H9 (cell line): ENCODE results near the gene LIN28B. TPM values are rescaled to one million over a fixed set of nuclear protein-coding genes. Genes with fewer than 3 reads are reported as not detected.

ENCODE experiments used
- DNase-seq: peaks from one replicate; pipeline ENCODE4 v3.0.0-alpha.2; 2017
- H2AFZ ChIP-seq: one replicate; pipeline ENCODE4 v1.6.1; 2013; ENCODE audit warnings: mild to moderate bottlenecking, low read length, control low read depth, moderate library complexity
- H2AK5ac ChIP-seq: 2 replicates; pipeline ENCODE4 v1.6.1; 2013; ENCODE audit warnings: low read length, control low read depth, mixed read lengths; ENCODE audit not compliant: insufficient read length
- H2BK120ac ChIP-seq: one replicate; pipeline ENCODE4 v1.6.1; 2013; ENCODE audit warnings: low read depth, mild to moderate bottlenecking, low read length, control low read depth, inconsistent platforms; ENCODE audit not compliant: poor library complexity, severe bottlenecking
- H2BK12ac ChIP-seq: 2 replicates; pipeline ENCODE4 v1.6.1; 2013; ENCODE audit warnings: low read length, control low read depth, mixed read lengths, low read depth; ENCODE audit not compliant: insufficient read length
- H2BK15ac ChIP-seq: 2 replicates; pipeline ENCODE4 v1.6.1; 2013; ENCODE audit warnings: low read depth, low read length, control low read depth
- H2BK20ac ChIP-seq: one replicate; pipeline ENCODE4 v1.6.1; 2013; ENCODE audit warnings: low read depth, mild to moderate bottlenecking, low read length, control low read depth, inconsistent platforms; ENCODE audit not compliant: poor library complexity, severe bottlenecking
- H2BK5ac ChIP-seq: 2 replicates; pipeline ENCODE4 v1.6.1; 2013; ENCODE audit warnings: low read length, control low read depth, mixed read lengths; ENCODE audit not compliant: insufficient read length
- H3K14ac ChIP-seq: 2 replicates; pipeline ENCODE4 v1.6.1; 2013; ENCODE audit warnings: low read length, control low read depth; ENCODE audit not compliant: insufficient read depth
- H3K18ac ChIP-seq: 2 replicates; pipeline ENCODE4 v1.6.1; 2013; ENCODE audit warnings: low read depth, mild to moderate bottlenecking, mixed read lengths, low read length, control low read depth; ENCODE audit not compliant: insufficient read length
- H3K23ac ChIP-seq: 2 replicates; pipeline ENCODE4 v1.6.1; 2013; ENCODE audit warnings: low read length, control low read depth, mixed read lengths, low read depth; ENCODE audit not compliant: insufficient read length
- H3K23me2 ChIP-seq: 2 replicates; pipeline ENCODE4 v1.6.1; 2013; ENCODE audit warnings: low read depth, mild to moderate bottlenecking, mixed read lengths, low read length, control low read depth; ENCODE audit not compliant: insufficient read length, poor library complexity, severe bottlenecking
- H3K27ac ChIP-seq: 2 replicates; pipeline ENCODE4 v1.5.1; 2013; ENCODE audit warnings: low read length, control low read depth, mixed read lengths, low read depth; ENCODE audit not compliant: insufficient read length
- H3K27me3 ChIP-seq: 2 replicates; pipeline ENCODE4 v1.6.1; 2013; ENCODE audit warnings: low read length, control low read depth, inconsistent platforms; ENCODE audit not compliant: insufficient read depth
- H3K4ac ChIP-seq: 2 replicates; pipeline ENCODE4 v1.6.1; 2013; ENCODE audit warnings: low read depth, mild to moderate bottlenecking, control low read depth, inconsistent platforms, low read length, moderate library complexity
- H3K4me1 ChIP-seq: 2 replicates; pipeline ENCODE4 v1.6.1; 2013; ENCODE audit warnings: low read length, control low read depth, inconsistent platforms; ENCODE audit not compliant: insufficient read depth
- H3K4me2 ChIP-seq: 2 replicates; pipeline ENCODE4 v1.6.1; 2013; ENCODE audit warnings: low read length, control low read depth, mixed read lengths; ENCODE audit not compliant: insufficient read length, insufficient read depth
- H3K56ac ChIP-seq: 2 replicates; pipeline ENCODE4 v1.6.1; 2013; ENCODE audit warnings: low read depth, mild to moderate bottlenecking, mixed read lengths, low read length, control low read depth; ENCODE audit not compliant: insufficient read length
- H3K79me1 ChIP-seq: 2 replicates; pipeline ENCODE4 v1.6.1; 2013; ENCODE audit warnings: low read depth, mild to moderate bottlenecking, moderate library complexity, low read length, control low read depth, inconsistent platforms; ENCODE audit not compliant: insufficient read depth, poor library complexity, severe bottlenecking
- H3K79me2 ChIP-seq: 2 replicates; pipeline ENCODE4 v1.6.1; 2013; ENCODE audit warnings: low read length, control low read depth, inconsistent platforms; ENCODE audit not compliant: insufficient read depth
- H3K9ac ChIP-seq: 2 replicates; pipeline ENCODE4 v1.6.1; 2013; ENCODE audit warnings: low read length, control low read depth, mixed read lengths; ENCODE audit not compliant: insufficient read length; ENCODE audit errors: extremely low read depth
- H3K9me3 ChIP-seq: one replicate; pipeline ENCODE4 v1.6.1; 2013; ENCODE audit warnings: low read depth, low read length, inconsistent platforms; ENCODE audit not compliant: control insufficient read depth
- H3T11ph ChIP-seq: one replicate; pipeline ENCODE4 v1.6.1; 2013; ENCODE audit warnings: mild to moderate bottlenecking, low read length, control low read depth, inconsistent platforms
- H4K20me1 ChIP-seq: one replicate; pipeline ENCODE4 v1.6.1; 2013; ENCODE audit not compliant: control insufficient read depth, insufficient read length, insufficient read depth
- H4K5ac ChIP-seq: 2 replicates; pipeline ENCODE4 v1.6.1; 2013; ENCODE audit warnings: low read depth, mild to moderate bottlenecking, mixed read lengths, low read length, control low read depth; ENCODE audit not compliant: insufficient read length
- H4K8ac ChIP-seq: replicated peaks from 2 replicates; pipeline ENCODE4 v1.6.1; 2013; ENCODE audit warnings: low read length, control low read depth, mixed read lengths, low read depth; ENCODE audit not compliant: insufficient read length
- H4K91ac ChIP-seq: 2 replicates; pipeline ENCODE4 v1.6.1; 2013; ENCODE audit warnings: low read depth, mild to moderate bottlenecking, moderate library complexity, mixed read lengths, low read length, control low read depth; ENCODE audit not compliant: insufficient read length
- H3K27ac Mint-ChIP-seq, 3 experiments: 2 replicates in 2 of 3; 3 replicates in 1 of 3; pipeline ENCODE4 v1.8.0; 2020 to 2021; ENCODE audit warnings: mixed read lengths in 3 of 3, mild to moderate bottlenecking in 1 of 3, moderate library complexity in 1 of 3
- H3K27me3 Mint-ChIP-seq: 2 replicates; pipeline ENCODE4 v1.8.0; 2021; ENCODE audit warnings: low read depth, mild to moderate bottlenecking, moderate library complexity, mixed read lengths
- H3K36me3 Mint-ChIP-seq, 3 experiments: 2 replicates in 2 of 3; 3 replicates in 1 of 3; pipeline ENCODE4 v1.8.0; 2020 to 2021; ENCODE audit warnings: low read depth in 3 of 3, mixed read lengths in 3 of 3; ENCODE audit not compliant: insufficient read depth in 1 of 3
- H3K4me1 Mint-ChIP-seq, 2 experiments: 2 replicates each; pipeline ENCODE4 v1.8.0; 2020; ENCODE audit warnings: mixed read lengths in 2 of 2
- H3K4me3 Mint-ChIP-seq, 2 experiments: 2 replicates in 1 of 2; 3 replicates in 1 of 2; pipeline ENCODE4 v1.8.0; 2020 to 2021; ENCODE audit warnings: mild to moderate bottlenecking in 2 of 2, mixed read lengths in 2 of 2, moderate library complexity in 1 of 2
- H3K9me3 Mint-ChIP-seq, 2 experiments: 2 replicates in 1 of 2; 3 replicates in 1 of 2; pipeline ENCODE4 v1.8.0; 2020; ENCODE audit warnings: mild to moderate bottlenecking in 2 of 2, mixed read lengths in 2 of 2, moderate library complexity in 1 of 2
- CTCF ChIP-seq: fragments of 200-600 bp; sonication (generic); conservative IDR thresholded peaks from 3 replicates; pipeline ENCODE4 v1.8.0; 2021; ENCODE audit warnings: antibody characterized with exemption, mild to moderate bottlenecking
- WGBS: extraction: QIAGEN DNeasy Blood & Tissue Kit; methylation state at CpG from one replicate; pipeline ENCODE4 v1.1.7; 2013; ENCODE audit warnings: missing lambda C conversion rate, low lambda C conversion rate, mixed read lengths; ENCODE audit not compliant: insufficient read length; ENCODE audit errors: extremely low coverage; 5-methylcytosine and 5-hydroxymethylcytosine counted together
- total RNA-seq: library from RNA; stranded (reverse); gene quantifications from 2 replicates; pipeline ENCODE4 v1.2.1, GENCODE V29; 2021

Gene LIN28B
- total RNA-seq, 1 experiment from 2014 or later: 110 TPM

- Histone ChIP-seq H3K56ac (no peak overlapping the region), H3K9ac (no peak overlapping the region), H3K23me2 (no peaks in the 10 kb centered on the region), H2BK12ac (no peak overlapping the region), H3K4me1 (no peaks in the 10 kb centered on the region), H3K27ac (no peak overlapping the region), H4K91ac (no peak overlapping the region), H2BK120ac (no peak overlapping the region), H3K9me3 (no peaks in the 10 kb centered on the region), H3T11ph (no peak overlapping the region), H2BK5ac (no peak overlapping the region), H3K79me2 (no peaks in the 10 kb centered on the region), H3K79me1 (no peaks in the 10 kb centered on the region), H4K5ac (no peak overlapping the region), H3K4ac (no peak overlapping the region), H4K8ac (no peak overlapping the region), H4K20me1 (no peaks in the 10 kb centered on the region), H2AFZ (no peak overlapping the region), H3K23ac (no peak overlapping the region), H2BK20ac (no peak overlapping the region), H2AK5ac (no peak overlapping the region), H2BK15ac (no peak overlapping the region), H3K18ac (no peak overlapping the region), H3K27me3 (peaks cover 2% of the 10 kb centered on the region; the same call in 1 of the 2 replicates), H3K14ac (no peak overlapping the region), H3K4me2 (no peak overlapping the region)
- WGBS: no CpG with 5 or more reads among the region's 7 CpGs
- Mint-ChIP-seq H3K4me3 (no peak overlapping the region), H3K36me3 (peaks cover 0 to 2% (median 0%) of the 10 kb centered on the region in 3 experiments; a peak in 1 of 7 replicates), H3K9me3 (no peaks in the 10 kb centered on the region), H3K27ac (no peak overlapping the region; a peak in 1 of 7 replicates), H3K27me3 (no peaks in the 10 kb centered on the region), H3K4me1 (no peaks in the 10 kb centered on the region)
- TF ChIP-seq CTCF: no peak
- no peak for DNase-seq
These were observed 142.5 kb downstream of the LIN28B start for GRCh38 chr6:105099371-105099770.
